SU-DHL-6 (cell line): ENCODE data around the gene KSR1.

Source experiments
- H2AFZ ChIP-seq: fragments of 200-600 bp; sonication (generic); 2 replicates; pipeline ENCODE4 v1.6.1; 2014; ENCODE audit warnings: low read depth, mild to moderate bottlenecking, moderate library complexity, mixed read lengths, antibody characterized with exemption, low read length; ENCODE audit not compliant: severe bottlenecking
- H3F3A ChIP-seq: fragments of 200-600 bp; shearing (Covaris generic); 2 replicates; pipeline ENCODE4 v1.6.0; 2016; ENCODE audit warnings: antibody characterized with exemption, mild to moderate bottlenecking; ENCODE audit not compliant: insufficient read depth
- H3K27ac ChIP-seq: fragments of 200-600 bp; sonication (generic); 2 replicates; pipeline ENCODE4 v1.5.1; 2016; ENCODE audit warnings: low read depth, mild to moderate bottlenecking, low read length, moderate library complexity, mixed read lengths
- H3K27me3 ChIP-seq: fragments of 200-600 bp; sonication (generic), shearing (Covaris generic); 2 replicates; pipeline ENCODE4 v1.6.0; 2014; ENCODE audit warnings: mild to moderate bottlenecking, low read length
- H3K36me3 ChIP-seq: fragments of 200-600 bp; sonication (generic); 2 replicates; pipeline ENCODE4 v1.6.1; 2014; ENCODE audit warnings: mild to moderate bottlenecking, low read length, mixed read lengths
- H3K4me2 ChIP-seq: fragments of 300-600, 200-600 bp; shearing (Covaris generic), sonication (generic); 2 replicates; pipeline ENCODE4 v1.6.0; 2014; ENCODE audit warnings: low read length, low read depth, mild to moderate bottlenecking; ENCODE audit not compliant: poor library complexity, severe bottlenecking
- H3K4me3 ChIP-seq: fragments of 200-600 bp; sonication (generic); 2 replicates; pipeline ENCODE4 v1.5.1; 2014; ENCODE audit warnings: antibody characterized with exemption, low read length, mild to moderate bottlenecking, mixed read lengths; ENCODE audit not compliant: insufficient read depth, poor library complexity, severe bottlenecking
- H3K79me2 ChIP-seq: fragments of 200-600 bp; sonication (generic); 2 replicates; pipeline ENCODE4 v1.6.1; 2014; ENCODE audit warnings: mild to moderate bottlenecking, low read length, moderate library complexity; ENCODE audit not compliant: insufficient read depth
- H3K9ac ChIP-seq: fragments of 200-600 bp; sonication (generic); 2 replicates; pipeline ENCODE4 v1.7.0; 2014; ENCODE audit warnings: mild to moderate bottlenecking, low read length
- H3K9me2 ChIP-seq: fragments of 200-600 bp; sonication (generic); replicated peaks from 2 replicates; pipeline ENCODE4 v1.6.1; 2014; ENCODE audit warnings: low read length; ENCODE audit not compliant: insufficient read depth
- H3K9me3 ChIP-seq: fragments of 200-600 bp; sonication (generic); 2 replicates; pipeline ENCODE4 v1.6.1; 2014; ENCODE audit warnings: low read length, mixed read lengths; ENCODE audit not compliant: insufficient read depth
- H4K20me1 ChIP-seq: fragments of 200-600 bp; sonication (generic); 2 replicates; pipeline ENCODE4 v1.6.1; 2014; ENCODE audit warnings: low read depth, mild to moderate bottlenecking, antibody characterized with exemption, low read length, moderate library complexity, mixed read lengths
- EZH2phosphoT487 ChIP-seq: fragments of 200-600 bp; sonication (generic), shearing (Covaris generic); conservative IDR thresholded peaks from 2 replicates; pipeline ENCODE4 v1.6.1; 2018; ENCODE audit warnings: mild to moderate bottlenecking, antibody characterized with exemption, low read length, moderate library complexity, mixed read lengths
- TF ChIP-seq, protein P1 (sequence below): fragments of 200-600 bp; sonication (generic); IDR thresholded peaks from one replicate; pipeline ENCODE4 v1.5.1; 2017; ENCODE audit warnings: antibody characterized with exemption, mild to moderate bottlenecking, low read length, moderate library complexity; ENCODE audit not compliant: insufficient read depth, poor library complexity, severe bottlenecking

KSR1 gene

DNA sequence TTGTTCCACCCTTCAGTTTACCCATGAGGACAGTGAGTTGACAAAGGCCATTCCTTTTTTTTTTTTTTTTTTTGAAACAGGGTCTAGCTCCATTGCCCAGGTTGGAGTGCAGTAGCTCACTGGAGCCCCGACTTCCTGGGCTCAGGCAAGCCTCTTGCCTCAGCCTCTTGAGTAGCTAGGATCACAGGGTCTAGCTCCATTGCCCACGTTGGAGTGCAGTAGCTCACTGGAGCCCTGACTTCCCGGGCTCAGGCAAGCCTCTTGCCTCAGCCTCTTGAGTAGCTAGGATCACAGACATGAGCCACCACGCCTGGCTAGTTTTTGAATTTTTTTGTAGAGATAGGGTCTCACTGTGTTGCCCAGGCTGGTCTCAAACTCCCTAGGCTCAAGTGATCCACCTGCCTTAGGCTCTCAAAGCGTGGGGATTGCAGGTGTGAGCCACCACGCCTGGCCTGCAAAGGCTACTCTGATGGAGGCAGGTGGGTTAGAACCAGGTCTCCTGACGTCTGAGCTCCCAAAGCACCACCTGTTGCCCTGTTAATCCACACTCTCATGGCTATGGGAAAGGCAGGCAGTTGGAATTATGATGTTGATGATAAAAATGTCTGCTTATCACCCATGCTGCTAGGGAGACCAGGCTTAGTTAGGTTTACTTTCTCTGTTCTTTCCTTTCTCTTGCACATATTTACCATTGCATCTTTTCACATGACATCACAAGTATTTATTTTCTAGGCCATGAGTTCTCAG is 65.2 kb downstream of the KSR1 start:
- Histone ChIP-seq H4K20me1 (no peaks in the 10 kb centered on the region), H3K4me3 (no peak overlapping the region), H3K9ac (no peak overlapping the region), H3K27ac (no peak overlapping the region), H2AFZ (no peak overlapping the region), H3K36me3 (no peaks in the 10 kb centered on the region), H3K4me2 (no peak overlapping the region), H3K27me3 (no peaks in the 10 kb centered on the region), H3K79me2 (no peaks in the 10 kb centered on the region), H3K9me2 (no peaks in the 10 kb centered on the region), H3K9me3 (no peaks in the 10 kb centered on the region), H3F3A (no peaks in the 10 kb centered on the region)
- no peak for TF ChIP-seq EZH2phosphoT487
- TF ChIP-seq, protein P1, sequence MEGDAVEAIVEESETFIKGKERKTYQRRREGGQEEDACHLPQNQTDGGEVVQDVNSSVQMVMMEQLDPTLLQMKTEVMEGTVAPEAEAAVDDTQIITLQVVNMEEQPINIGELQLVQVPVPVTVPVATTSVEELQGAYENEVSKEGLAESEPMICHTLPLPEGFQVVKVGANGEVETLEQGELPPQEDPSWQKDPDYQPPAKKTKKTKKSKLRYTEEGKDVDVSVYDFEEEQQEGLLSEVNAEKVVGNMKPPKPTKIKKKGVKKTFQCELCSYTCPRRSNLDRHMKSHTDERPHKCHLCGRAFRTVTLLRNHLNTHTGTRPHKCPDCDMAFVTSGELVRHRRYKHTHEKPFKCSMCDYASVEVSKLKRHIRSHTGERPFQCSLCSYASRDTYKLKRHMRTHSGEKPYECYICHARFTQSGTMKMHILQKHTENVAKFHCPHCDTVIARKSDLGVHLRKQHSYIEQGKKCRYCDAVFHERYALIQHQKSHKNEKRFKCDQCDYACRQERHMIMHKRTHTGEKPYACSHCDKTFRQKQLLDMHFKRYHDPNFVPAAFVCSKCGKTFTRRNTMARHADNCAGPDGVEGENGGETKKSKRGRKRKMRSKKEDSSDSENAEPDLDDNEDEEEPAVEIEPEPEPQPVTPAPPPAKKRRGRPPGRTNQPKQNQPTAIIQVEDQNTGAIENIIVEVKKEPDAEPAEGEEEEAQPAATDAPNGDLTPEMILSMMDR = no peak

GRCh38 chr17:27522028-27522635 is 65.9 kb downstream of the KSR1 start:
- Histone ChIP-seq H3K9me3 (no peaks in the 10 kb centered on the region), H3K79me2 (no peaks in the 10 kb centered on the region), H3K9me2 (no peaks in the 10 kb centered on the region), H3K9ac (no peak overlapping the region), H2AFZ (no peak overlapping the region), H4K20me1 (no peaks in the 10 kb centered on the region), H3K27me3 (no peaks in the 10 kb centered on the region), H3K4me3 (no peak overlapping the region), H3K27ac (no peak overlapping the region), H3F3A (no peaks in the 10 kb centered on the region), H3K36me3 (no peaks in the 10 kb centered on the region), H3K4me2 (no peak overlapping the region)
- TF ChIP-seq, protein P1 = no peak
- no peak for TF ChIP-seq EZH2phosphoT487

GRCh38 chr17:27523712-27524111 is 67.5 kb downstream of the KSR1 start:
- H4K20me1 ChIP-seq = no peaks in the 10 kb centered on the region
- no peaks in the 10 kb centered on the region for H3K79me2 ChIP-seq
- H3K4me2 ChIP-seq = no peak overlapping the region
- no peak overlapping the region for H2AFZ ChIP-seq
- no peaks in the 10 kb centered on the region for H3K9me3 ChIP-seq
- H3K9me2 ChIP-seq = no peaks in the 10 kb centered on the region
- no peaks in the 10 kb centered on the region for H3K36me3 ChIP-seq
- H3K4me3 ChIP-seq = no peak overlapping the region
- H3K27ac ChIP-seq = no peak overlapping the region
- H3F3A ChIP-seq = no peaks in the 10 kb centered on the region
- TF ChIP-seq, protein P1 = no peak
- TF ChIP-seq EZH2phosphoT487 = no peak
- H3K9ac ChIP-seq = no peak overlapping the region
- no peaks in the 10 kb centered on the region for H3K27me3 ChIP-seq
